IPS-18c (cell line): ENCODE measurements around the gene PLK1.
"Not testable (repeated sequence)": the region's sequence is repeated elsewhere in the genome, so short reads cannot be mapped to it uniquely, and the experiment has no call there.

ENCODE experiments used
- H3K4me3 ChIP-seq: 2 replicates; pipeline ENCODE4 v1.7.0; 2013; ENCODE audit warnings: low read depth, mild to moderate bottlenecking, low read length, moderate library complexity; ENCODE audit not compliant: insufficient read depth
- H3K9me3 ChIP-seq: one replicate; pipeline ENCODE4 v1.6.1; 2013; ENCODE audit warnings: mild to moderate bottlenecking, low read length, moderate library complexity; ENCODE audit not compliant: control insufficient read depth, insufficient read depth

Gene PLK1

GRCh38 chr16:23678430-23679273 is at the start of gene PLK1:
PLK1 (plus strand) TSS chr16:23678889; CDS start chr16:23678933, 44 bp downstream.
- Histone ChIP-seq H3K4me3 (peak within 1 kb of the TSS; percentile 95), H3K9me3 (no peaks in the 10 kb centered on the region)

- Histone ChIP-seq H3K4me3 (no peak overlapping the region), H3K9me3 (no peaks in the 10 kb centered on the region)
Measured at GRCh38 chr16:23629516-23629915, 49.2 kb upstream of the PLK1 start.

- H3K4me3 ChIP-seq, H3K9me3 ChIP-seq: not testable (repeated sequence)
Measured at GRCh38 chr16:23631874-23632273, 46.8 kb upstream of the PLK1 start.

- H3K4me3 ChIP-seq = no peak overlapping the region
- H3K9me3 ChIP-seq = no peaks in the 10 kb centered on the region
Measured at GRCh38 chr16:23634461-23635036, 44.1 kb upstream of the PLK1 start.

- no peaks in the 10 kb centered on the region for H3K9me3 ChIP-seq
- H3K4me3 ChIP-seq = no peak overlapping the region
Measured at GRCh38 chr16:23635958-23636357, 42.7 kb upstream of the PLK1 start.

- Histone ChIP-seq H3K9me3 (no peaks in the 10 kb centered on the region), H3K4me3 (peak overlapping the region; percentile 97)
Measured at GRCh38 chr16:23640615-23640930, 38.1 kb upstream of the PLK1 start.

- peak within 1 kb of the TSS; percentile 97 for H3K4me3 ChIP-seq
- H3K9me3 ChIP-seq = no peaks in the 10 kb centered on the region
Measured at GRCh38 chr16:23640931-23641765, 37.5 kb upstream of the PLK1 start, which contains the start of the genes DCTN5 and PALB2. DCTN5 (plus strand) TSS chr16:23641466; CDS start chr16:23641543, 77 bp downstream. PALB2 (minus strand) TSS chr16:23641310; CDS start chr16:23641157, 153 bp downstream.

GRCh38 chr16:23642246-23642774 is 36.4 kb upstream of the PLK1 start:
- H3K4me3 ChIP-seq = peak overlapping the region; percentile 97
- H3K9me3 ChIP-seq = no peaks in the 10 kb centered on the region

- Histone ChIP-seq H3K9me3 (no peaks in the 10 kb centered on the region), H3K4me3 (no peak overlapping the region)
Measured at GRCh38 chr16:23650674-23651416, 27.8 kb upstream of the PLK1 start.

- H3K4me3 ChIP-seq = no peak overlapping the region
Measured at GRCh38 chr16:23651943-23652468, 26.7 kb upstream of the PLK1 start.

GRCh38 chr16:23663918-23664317 is 14.8 kb upstream of the PLK1 start:
- no peaks in the 10 kb centered on the region for H3K9me3 ChIP-seq
- no peak overlapping the region for H3K4me3 ChIP-seq

More at GRCh38 chr16:23651943-23652468, 26.7 kb upstream of the PLK1 start:
- H3K9me3 ChIP-seq = no peaks in the 10 kb centered on the region

- no peak overlapping the region for H3K4me3 ChIP-seq
- no peaks in the 10 kb centered on the region for H3K9me3 ChIP-seq
Measured at GRCh38 chr16:23666571-23667354, 11.9 kb upstream of the PLK1 start.

GRCh38 chr16:23667355-23667659 is 11.4 kb upstream of the PLK1 start:
- Histone ChIP-seq H3K9me3 (no peaks in the 10 kb centered on the region), H3K4me3 (no peak overlapping the region)

- no peaks in the 10 kb centered on the region for H3K9me3 ChIP-seq
- no peak overlapping the region for H3K4me3 ChIP-seq
Measured at GRCh38 chr16:23668225-23668624, 10.5 kb upstream of the PLK1 start.

GRCh38 chr16:23668873-23669272 is 9.8 kb upstream of the PLK1 start:
- no peak overlapping the region for H3K4me3 ChIP-seq
- H3K9me3 ChIP-seq = no peaks in the 10 kb centered on the region

- H3K4me3 ChIP-seq = no peak overlapping the region
- H3K9me3 ChIP-seq = no peaks in the 10 kb centered on the region
Measured at GRCh38 chr16:23670137-23670776, 8.4 kb upstream of the PLK1 start.
